Smooth muscle cell (in vitro differentiated cells): Measurements from ENCODE around the gene POU3F2. TPM values are rescaled to one million over a fixed set of nuclear protein-coding genes. Genes with fewer than 3 reads are reported as not detected.
A peak's percentile ranks its signal among the peaks of the same experiment; 100 is the strongest.

Experiments
- DNase-seq: peaks from one replicate; lab custom pipeline; 2025; ENCODE audit not compliant: unreplicated experiment; lab: John Stamatoyannopoulos, UW
- H2AFZ ChIP-seq: fragments of 200-600 bp; sonication (generic); 2 replicates; pipeline ENCODE4 v1.6.0; 2016; ENCODE audit warnings: antibody characterized with exemption, low read depth, mild to moderate bottlenecking
- H3F3A ChIP-seq: fragments of 200-600 bp; sonication (generic); 2 replicates; pipeline ENCODE4 v1.6.0; 2017; ENCODE audit warnings: antibody characterized with exemption, low read depth
- H3K27ac ChIP-seq: fragments of 200-600 bp; sonication (generic); 2 replicates; pipeline ENCODE4 v1.5.1; 2016; ENCODE audit warnings: low read depth, mild to moderate bottlenecking
- H3K27me3 ChIP-seq: fragments of 200-600 bp; sonication (generic); 2 replicates; pipeline ENCODE4 v1.6.1; 2016; ENCODE audit warnings: low read depth, mild to moderate bottlenecking
- H3K36me3 ChIP-seq: fragments of 200-600 bp; sonication (generic); 2 replicates; pipeline ENCODE4 v1.5.1; 2016; ENCODE audit warnings: low read depth
- H3K4me1 ChIP-seq: fragments of 200-600 bp; sonication (generic); 2 replicates; pipeline ENCODE4 v1.5.1; 2016; ENCODE audit warnings: low read depth
- H3K4me2 ChIP-seq: fragments of 200-600 bp; sonication (generic); 2 replicates; pipeline ENCODE4 v1.6.0; 2016; ENCODE audit warnings: mild to moderate bottlenecking
- H3K4me3 ChIP-seq: fragments of 200-600 bp; sonication (generic); 2 replicates; pipeline ENCODE4 v1.5.1; 2016; ENCODE audit warnings: mild to moderate bottlenecking
- H3K79me2 ChIP-seq: fragments of 200-600 bp; sonication (generic); 2 replicates; pipeline ENCODE4 v1.6.0; 2016; ENCODE audit warnings: low read depth, mild to moderate bottlenecking
- H3K9ac ChIP-seq: fragments of 200-600 bp; sonication (generic); 2 replicates; pipeline ENCODE4 v1.6.0; 2016; ENCODE audit warnings: low read depth
- H3K9me3 ChIP-seq: fragments of 200-600 bp; sonication (generic); replicated peaks from 2 replicates; pipeline ENCODE4 v1.5.1; 2016; ENCODE audit warnings: low read depth
- H4K20me1 ChIP-seq: fragments of 200-600 bp; sonication (generic); 2 replicates; pipeline ENCODE4 v1.6.0; 2016; ENCODE audit warnings: low read depth
- CTCF ChIP-seq: fragments of 200-600 bp; sonication (generic); IDR thresholded peaks from 2 replicates; pipeline ENCODE4 v1.5.1; 2017; ENCODE audit warnings: borderline replicate concordance, mild to moderate bottlenecking, antibody characterized with exemption; ENCODE audit not compliant: insufficient read depth, poor library complexity, severe bottlenecking
- WGBS: methylation state at CpG from one replicate; pipeline ENCODE4 v1.1.7; 2016; ENCODE audit warnings: low lambda C conversion rate; 5-methylcytosine and 5-hydroxymethylcytosine counted together
- polyA plus RNA-seq: library from polyadenylated mRNA; unstranded; fragments of >200 nt; fragmentation: Nextera tagmentation; extraction: Ambion mirVana; gene quantifications from 2 replicates; pipeline ENCODE4 v1.2.1, GENCODE V29; 2016
- total RNA-seq: library from RNA; depleted of rRNA; stranded (reverse); fragments of >200 nt; gene quantifications from 2 replicates; pipeline ENCODE4 v1.2.3, GENCODE V29; 2014

Gene POU3F2
- total and polyA plus RNA-seq, 2 experiments from 2014 or later, result not detected

- H3K4me2 ChIP-seq, result peak overlapping the region; percentile 82
- H4K20me1 ChIP-seq, result no peaks in the 10 kb centered on the region
- DNase-seq, result no peak
- H3K4me3 ChIP-seq, result peak overlapping the region; percentile 19
- no peak overlapping the region for H3K27ac ChIP-seq
- peaks cover 97% of the 10 kb centered on the region for H3K27me3 ChIP-seq
- 1% methylated on average over 54 of the region's 76 CpGs for WGBS
- H3K4me1 ChIP-seq, result peaks cover 23% of the 10 kb centered on the region
- H3K9ac ChIP-seq, result no peak overlapping the region
- H3K79me2 ChIP-seq, result no peaks in the 10 kb centered on the region
- H2AFZ ChIP-seq, result no peak overlapping the region
- no peaks in the 10 kb centered on the region for H3K9me3 ChIP-seq
- TF ChIP-seq CTCF, result no peak
- no peaks in the 10 kb centered on the region for H3F3A ChIP-seq
- no peaks in the 10 kb centered on the region for H3K36me3 ChIP-seq
Measured at GRCh38 chr6:98835149-98836024, 1.0 kb downstream of the POU3F2 start.

GRCh38 chr6:98836025-98836961 is 1.9 kb downstream of the POU3F2 start:
- Histone ChIP-seq H3K79me2 (no peaks in the 10 kb centered on the region), H2AFZ (no peak overlapping the region)
- 1% methylated on average over 23 of the region's 23 CpGs for WGBS

More at GRCh38 chr6:98836025-98836961, 1.9 kb downstream of the POU3F2 start:
- H3K36me3 ChIP-seq, result no peaks in the 10 kb centered on the region
- DNase-seq, result no peak
- no peak overlapping the region for H3K9ac ChIP-seq
- H3K4me1 ChIP-seq, result peaks cover 19% of the 10 kb centered on the region
- no peaks in the 10 kb centered on the region for H3F3A ChIP-seq
- no peak overlapping the region for H3K27ac ChIP-seq
- no peaks in the 10 kb centered on the region for H3K9me3 ChIP-seq
- no peaks in the 10 kb centered on the region for H4K20me1 ChIP-seq
- peaks cover 97% of the 10 kb centered on the region for H3K27me3 ChIP-seq
- peak overlapping the region; percentile 82 for H3K4me2 ChIP-seq
- TF ChIP-seq CTCF, result no peak
- H3K4me3 ChIP-seq, result peak overlapping the region; percentile 19
